ENCODE measurements around the gene GYG1.

GYG1 gene

GRCh38 chr3:148990236-148990635 lies 1.1 kb upstream of the GYG1 start:
- DNase-seq (ENCODE audit: low read depth): peak; percentile 54
- no peak for TF ChIP-seq CTCF (IDR thresholded peaks at IDR 0.05; ENCODE audit: insufficient read depth, low read depth, low read length, missing control alignments)
- no peak overlapping the region for H3K4me3 ChIP-seq (ENCODE audit: low read depth, low read length)

GRCh38 chr3:148992027-148992634 lies 791 bp downstream of the GYG1 start:
- no peak for TF ChIP-seq CTCF (IDR thresholded peaks at IDR 0.05; ENCODE audit: insufficient read depth, low read depth, low read length, missing control alignments)
- peak overlapping the region; percentile 95 for H3K4me3 ChIP-seq (ENCODE audit: low read depth, low read length)
- DNase-seq (ENCODE audit: low read depth): peak; percentile 58

- H3K4me3 ChIP-seq (ENCODE audit: low read depth, low read length): peak overlapping the region; percentile 95
- TF ChIP-seq CTCF (IDR thresholded peaks at IDR 0.05; ENCODE audit: insufficient read depth, low read depth, low read length, missing control alignments): no peak
- DNase-seq (ENCODE audit: low read depth): no peak
These were observed 1.4 kb downstream of the GYG1 start for GRCh38 chr3:148992635-148993255.

GRCh38 chr3:148997623-148998022 lies 6.3 kb downstream of the GYG1 start:
- no peak for DNase-seq (ENCODE audit: low read depth)
- H3K4me3 ChIP-seq (ENCODE audit: low read depth, low read length): no peak overlapping the region
- no peak for TF ChIP-seq CTCF (IDR thresholded peaks at IDR 0.05; ENCODE audit: insufficient read depth, low read depth, low read length, missing control alignments)

GRCh38 chr3:148998297-148998696 lies 7.0 kb downstream of the GYG1 start:
- TF ChIP-seq CTCF (IDR thresholded peaks at IDR 0.05; ENCODE audit: insufficient read depth, low read depth, low read length, missing control alignments): no peak
- DNase-seq (ENCODE audit: low read depth): no peak
- no peak overlapping the region for H3K4me3 ChIP-seq (ENCODE audit: low read depth, low read length)

GRCh38 chr3:148998715-148999423 lies 7.5 kb downstream of the GYG1 start:
- no peak overlapping the region for H3K4me3 ChIP-seq (ENCODE audit: low read depth, low read length)
- TF ChIP-seq CTCF (IDR thresholded peaks at IDR 0.05; ENCODE audit: insufficient read depth, low read depth, low read length, missing control alignments): no peak
- DNase-seq (ENCODE audit: low read depth): peak; percentile 50

Measured in GM12865 (cell line).